BE2C (cell line): Measurements from ENCODE around the gene PISD.

Experiments used
- DNase-seq: peaks from one replicate; pipeline ENCODE4 v3.0.0-alpha.2; 2020
- H3K27me3 ChIP-seq: fragments of 250-450 bp; sonication (Bioruptor Pico); 2 replicates; pipeline ENCODE4 v1.5.1; 2020; ENCODE audit warnings: mild to moderate bottlenecking
- H3K36me3 ChIP-seq: fragments of 250-450 bp; sonication (Bioruptor Pico); 2 replicates; pipeline ENCODE4 v1.5.1; 2020; ENCODE audit warnings: mild to moderate bottlenecking
- H3K4me1 ChIP-seq: fragments of 250-450 bp; sonication (Bioruptor Pico); 2 replicates; pipeline ENCODE4 v1.5.1; 2020
- H3K4me3 ChIP-seq: 2 replicates; pipeline ENCODE4 v1.5.1; 2011; ENCODE audit warnings: low read depth, low read length
- H3K9me3 ChIP-seq: fragments of 250-450 bp; sonication (Bioruptor Pico); 2 replicates; pipeline ENCODE4 v1.5.1; 2020
- TF ChIP-seq, protein P1 (sequence below): IDR thresholded peaks from 2 replicates; pipeline ENCODE4 v1.5.1; 2012; ENCODE audit warnings: mild to moderate bottlenecking, low read depth, low read length

The PISD gene

DNA sequence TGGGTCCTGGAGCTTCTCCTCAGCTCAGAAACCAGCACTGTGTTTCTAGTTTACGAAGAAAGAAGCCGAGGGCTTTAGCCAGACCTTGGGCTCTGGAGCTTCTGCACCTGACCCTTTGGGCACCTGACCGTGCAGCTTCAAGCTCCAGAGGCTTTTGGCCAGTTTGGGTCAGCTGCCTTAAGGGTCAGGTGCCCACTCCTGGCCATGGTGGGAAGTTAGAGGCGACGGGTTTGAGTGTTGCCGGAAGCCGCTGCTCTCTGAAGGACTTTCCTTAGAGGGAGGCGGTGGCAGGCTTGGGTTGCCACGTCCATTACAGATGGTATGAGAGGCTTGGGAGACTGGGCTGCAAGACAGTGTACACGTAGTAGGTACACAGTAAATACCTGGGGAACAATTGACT, 52.3 kb downstream of the PISD start:
- TF ChIP-seq, protein P1, sequence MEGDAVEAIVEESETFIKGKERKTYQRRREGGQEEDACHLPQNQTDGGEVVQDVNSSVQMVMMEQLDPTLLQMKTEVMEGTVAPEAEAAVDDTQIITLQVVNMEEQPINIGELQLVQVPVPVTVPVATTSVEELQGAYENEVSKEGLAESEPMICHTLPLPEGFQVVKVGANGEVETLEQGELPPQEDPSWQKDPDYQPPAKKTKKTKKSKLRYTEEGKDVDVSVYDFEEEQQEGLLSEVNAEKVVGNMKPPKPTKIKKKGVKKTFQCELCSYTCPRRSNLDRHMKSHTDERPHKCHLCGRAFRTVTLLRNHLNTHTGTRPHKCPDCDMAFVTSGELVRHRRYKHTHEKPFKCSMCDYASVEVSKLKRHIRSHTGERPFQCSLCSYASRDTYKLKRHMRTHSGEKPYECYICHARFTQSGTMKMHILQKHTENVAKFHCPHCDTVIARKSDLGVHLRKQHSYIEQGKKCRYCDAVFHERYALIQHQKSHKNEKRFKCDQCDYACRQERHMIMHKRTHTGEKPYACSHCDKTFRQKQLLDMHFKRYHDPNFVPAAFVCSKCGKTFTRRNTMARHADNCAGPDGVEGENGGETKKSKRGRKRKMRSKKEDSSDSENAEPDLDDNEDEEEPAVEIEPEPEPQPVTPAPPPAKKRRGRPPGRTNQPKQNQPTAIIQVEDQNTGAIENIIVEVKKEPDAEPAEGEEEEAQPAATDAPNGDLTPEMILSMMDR = no peak
- Histone ChIP-seq H3K9me3 (no peaks in the 10 kb centered on the region), H3K4me3 (no peak overlapping the region), H3K36me3 (no peaks in the 10 kb centered on the region; the same call in 1 of the 2 replicates), H3K27me3 (no peaks in the 10 kb centered on the region), H3K4me1 (peaks cover 12% of the 10 kb centered on the region)
- DNase-seq = no peak

GRCh38 chr22:31607696-31608095, 54.3 kb downstream of the PISD start:
- H3K9me3 ChIP-seq = no peaks in the 10 kb centered on the region
- TF ChIP-seq, protein P1 = no peak
- DNase-seq = no peak
- no peaks in the 10 kb centered on the region for H3K27me3 ChIP-seq
- no peak overlapping the region for H3K4me3 ChIP-seq
- H3K36me3 ChIP-seq = peaks cover 9% of the 10 kb centered on the region; the same call in 1 of the 2 replicates
- peaks cover 12% of the 10 kb centered on the region for H3K4me1 ChIP-seq

DNA sequence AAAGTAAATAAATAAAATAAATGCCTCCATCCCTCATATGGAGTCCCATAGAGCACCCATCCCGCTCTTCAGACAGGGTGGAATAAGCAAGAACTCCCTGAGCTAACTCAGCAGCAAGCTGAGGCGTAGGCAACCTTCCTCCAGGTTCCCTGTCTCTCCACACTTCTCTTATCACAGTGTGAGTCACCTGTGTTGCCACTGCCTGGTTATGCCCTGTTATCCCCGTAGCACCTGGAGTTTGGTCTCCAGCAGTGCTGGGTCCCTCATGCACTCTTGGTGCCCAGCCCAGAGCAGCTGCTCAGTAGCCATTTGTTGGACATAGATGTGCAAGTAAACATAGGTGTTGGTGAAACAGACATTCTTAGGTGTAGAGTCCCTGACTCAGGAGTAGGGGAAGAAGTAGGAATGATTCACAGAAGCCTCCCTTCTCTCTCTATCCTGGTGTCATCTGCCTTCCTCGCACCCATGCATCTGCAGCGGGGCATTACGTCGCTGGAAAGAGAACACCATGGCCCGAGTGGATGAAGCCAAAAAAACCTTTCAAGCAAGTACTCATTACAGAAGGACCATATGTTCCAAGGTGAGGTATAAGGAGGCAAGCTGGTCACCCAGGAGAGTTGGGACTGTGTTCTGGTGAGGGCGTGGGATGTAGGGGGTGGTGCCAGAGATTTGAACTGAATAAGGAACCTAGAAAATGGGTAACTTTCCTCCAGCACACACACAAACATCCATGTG, 56.0 kb downstream of the PISD start:
- no peaks in the 10 kb centered on the region for H3K9me3 ChIP-seq
- H3K4me3 ChIP-seq = no peak overlapping the region
- no peaks in the 10 kb centered on the region for H3K27me3 ChIP-seq
- peaks cover 21% of the 10 kb centered on the region for H3K36me3 ChIP-seq
- H3K4me1 ChIP-seq = peaks cover 8% of the 10 kb centered on the region
- TF ChIP-seq, protein P1 = no peak
- no peak for DNase-seq

DNA sequence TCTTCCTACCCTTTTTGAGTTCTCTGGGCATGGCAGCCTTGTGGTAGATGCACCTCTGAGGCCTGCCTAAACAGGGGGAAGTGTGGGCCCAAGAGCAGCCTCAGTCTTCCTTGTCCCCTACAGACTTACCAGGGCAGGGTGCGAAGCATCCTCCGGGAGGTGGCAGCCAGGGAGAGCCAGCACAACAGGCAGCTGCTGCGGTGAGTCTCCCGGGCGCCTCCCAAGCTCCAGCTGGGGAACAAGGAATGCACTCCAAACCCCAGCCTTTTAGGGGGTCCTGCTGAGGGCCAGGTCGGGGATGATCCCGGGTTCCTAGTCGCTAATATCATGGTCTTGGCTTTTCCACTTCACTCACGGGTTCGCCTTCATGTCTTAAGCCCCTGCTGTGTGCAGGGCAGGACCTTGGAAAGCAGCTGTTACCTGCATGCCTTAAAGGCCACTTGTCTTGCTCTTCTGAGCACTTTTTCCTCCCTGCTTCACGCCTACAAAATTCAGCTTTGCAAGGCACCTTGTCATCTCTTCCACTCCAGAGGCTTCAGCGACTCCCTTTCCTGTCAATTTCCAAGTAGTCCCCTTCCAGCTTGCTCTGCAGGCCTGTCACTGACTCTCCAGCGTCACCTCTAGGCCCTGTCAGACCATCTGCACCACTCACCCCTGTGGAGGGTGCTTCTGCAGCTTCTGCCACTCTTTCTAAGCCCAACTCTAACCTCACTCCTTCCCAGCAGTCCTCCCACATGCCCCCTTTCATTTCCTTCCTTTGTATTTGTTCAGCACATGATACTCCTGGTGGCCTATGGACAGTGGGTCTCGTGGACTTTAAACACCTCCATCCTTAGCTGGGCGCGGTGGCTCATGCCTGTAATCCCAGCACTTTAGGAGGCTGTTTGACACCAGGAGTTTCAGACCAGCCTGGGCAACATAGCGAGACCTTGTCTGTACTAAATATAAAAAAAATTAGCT, 57.0 kb downstream of the PISD start:
- no peak for DNase-seq
- Histone ChIP-seq H3K4me1 (no peaks in the 10 kb centered on the region; the same call in 1 of the 2 replicates), H3K4me3 (no peak overlapping the region), H3K36me3 (peaks cover 21% of the 10 kb centered on the region), H3K27me3 (no peaks in the 10 kb centered on the region), H3K9me3 (no peaks in the 10 kb centered on the region)
- TF ChIP-seq, protein P1 = no peak

DNA sequence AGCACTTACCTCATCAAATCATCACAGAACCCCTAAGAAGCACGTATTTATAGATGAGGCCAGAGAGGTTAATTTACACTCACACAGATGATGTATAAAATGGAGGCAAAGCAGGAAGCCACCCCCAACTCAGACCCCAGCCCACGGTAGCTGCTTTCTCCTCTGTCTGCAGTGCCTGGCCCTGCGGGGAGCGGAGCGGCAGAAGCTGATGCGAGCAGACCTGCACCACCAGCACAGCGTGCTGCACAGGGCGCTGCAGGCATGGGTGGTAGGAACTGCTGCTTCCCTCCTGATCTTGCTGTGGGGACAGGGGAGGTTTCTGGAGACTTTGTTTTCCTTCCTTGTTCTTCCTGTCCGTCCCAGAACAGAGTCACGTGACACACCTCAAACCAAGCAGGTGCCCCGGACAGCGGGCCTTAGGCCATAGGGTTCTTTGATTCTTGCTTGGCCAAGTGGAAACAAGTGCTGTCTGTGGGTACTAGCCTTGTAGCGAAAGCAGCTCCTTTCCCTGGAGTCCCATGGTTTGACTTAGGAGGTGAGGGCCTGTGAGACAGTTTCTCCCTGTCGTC, 57.8 kb downstream of the PISD start:
- no peak for DNase-seq
- no peaks in the 10 kb centered on the region for H3K27me3 ChIP-seq
- TF ChIP-seq, protein P1 = no peak
- H3K36me3 ChIP-seq = peaks cover 21% of the 10 kb centered on the region
- no peaks in the 10 kb centered on the region for H3K9me3 ChIP-seq
- H3K4me3 ChIP-seq = no peak overlapping the region
- no peaks in the 10 kb centered on the region; the same call in 1 of the 2 replicates for H3K4me1 ChIP-seq
